HepG2 (cell line): ENCODE measurements around the gene ZCCHC24. TPM values are rescaled to one million over a fixed set of nuclear protein-coding genes. Genes with fewer than 3 reads are reported as not detected.
A peak's percentile ranks its signal among the peaks of the same experiment; 100 is the strongest.

Source experiments
- FOSL2 ChIP-seq: sonication (generic); formaldehyde crosslinking; IDR thresholded peaks from 2 replicates; pipeline ENCODE4 v1.4.0; 2020; ENCODE audit warnings: missing genetic modification reagents
- FOXK2 ChIP-seq: fragments of 450-650 bp; IDR thresholded peaks from 2 replicates; pipeline ENCODE4 v1.6.1; 2016
- GRHL1 ChIP-seq: sonication (generic); formaldehyde crosslinking; conservative IDR thresholded peaks from 2 replicates; pipeline ENCODE4 v1.8.0; 2022; ENCODE audit warnings: missing genetic modification reagents
- GTF3A ChIP-seq: sonication (generic); formaldehyde crosslinking; conservative IDR thresholded peaks from 2 replicates; pipeline ENCODE4 v1.4.0; 2020; ENCODE audit warnings: mild to moderate bottlenecking, missing genetic modification reagents
- KDM2A ChIP-seq: sonication (generic); formaldehyde crosslinking; IDR thresholded peaks from 2 replicates; pipeline ENCODE4 v1.4.0; 2020; ENCODE audit warnings: low read depth, missing genetic modification reagents, borderline replicate concordance
- LBX2 ChIP-seq: sonication (generic); formaldehyde crosslinking; IDR thresholded peaks from 2 replicates; pipeline ENCODE4 v1.5.0; 2020; ENCODE audit warnings: missing genetic modification reagents, mild to moderate bottlenecking, borderline replicate concordance
- MAFK ChIP-seq, 2 experiments: IDR thresholded peaks in 1 of 2; conservative IDR thresholded peaks in 1 of 2; 2 replicates each; pipeline ENCODE4 v1.6.1; 2011; ENCODE audit warnings: improper control_type of control experiment in 2 of 2, low read length in 2 of 2
- MAZ ChIP-seq, 2 experiments: sonication (generic) in 1 of 2; formaldehyde crosslinking in 1 of 2; IDR thresholded peaks; 2 replicates each; pipeline versions ENCODE4 v1.5.0 to v1.6.1; 2012 to 2020; ENCODE audit warnings: low read depth in 2 of 2, mild to moderate bottlenecking in 2 of 2, borderline replicate concordance in 1 of 2, improper control_type of control experiment in 1 of 2, low read length in 1 of 2, missing genetic modification reagents in 1 of 2, moderate library complexity in 1 of 2
- RNF2 ChIP-seq: fragments of 450-650 bp; conservative IDR thresholded peaks from 2 replicates; pipeline ENCODE4 v1.6.1; 2016; ENCODE audit warnings: low read depth
- SIX4 ChIP-seq: sonication (generic); formaldehyde crosslinking; IDR thresholded peaks from 2 replicates; pipeline ENCODE4 v1.4.0; 2020; ENCODE audit warnings: missing genetic modification reagents
- SPEN ChIP-seq: sonication (generic); formaldehyde crosslinking; IDR thresholded peaks from 2 replicates; pipeline ENCODE4 v1.5.1; 2020; ENCODE audit warnings: low read depth, mild to moderate bottlenecking, missing genetic modification reagents
- U2AF2 ChIP-seq: fragments of 200-400 bp; formaldehyde crosslinking; IDR thresholded peaks from 2 replicates; pipeline ENCODE4 v1.6.1; 2017; ENCODE audit warnings: low read depth, mild to moderate bottlenecking, low read length
- XRCC5 ChIP-seq: fragments of 200-400 bp; formaldehyde crosslinking; optimal IDR thresholded peaks from 2 replicates; pipeline ENCODE3; 2017; ENCODE audit warnings: mild to moderate bottlenecking, low read length
- ZIK1 ChIP-seq: sonication (generic); formaldehyde crosslinking; IDR thresholded peaks from 2 replicates; pipeline ENCODE4 v1.5.0; 2020; ENCODE audit warnings: mild to moderate bottlenecking, low read depth, missing genetic modification reagents, borderline replicate concordance
- ZNF34 ChIP-seq: sonication (generic); formaldehyde crosslinking; IDR thresholded peaks from 2 replicates; pipeline ENCODE4 v1.4.0; 2020; ENCODE audit warnings: mild to moderate bottlenecking, missing genetic modification reagents, borderline replicate concordance
- ZNF350 ChIP-seq: sonication (generic); formaldehyde crosslinking; IDR thresholded peaks from 2 replicates; pipeline ENCODE4 v1.4.0; 2020; ENCODE audit warnings: mild to moderate bottlenecking, low read depth, missing genetic modification reagents, borderline replicate concordance
- ZNF530 ChIP-seq: sonication (generic); formaldehyde crosslinking; IDR thresholded peaks from 2 replicates; pipeline ENCODE4 v1.5.0; 2020; ENCODE audit warnings: low read depth, mild to moderate bottlenecking, missing genetic modification reagents
- ZNF691 ChIP-seq: sonication (generic); formaldehyde crosslinking; IDR thresholded peaks from 2 replicates; pipeline ENCODE4 v1.4.0; 2020; ENCODE audit warnings: missing genetic modification reagents, low read depth, mild to moderate bottlenecking, borderline replicate concordance
- ZNF761 ChIP-seq: sonication (generic); formaldehyde crosslinking; conservative IDR thresholded peaks from 2 replicates; pipeline ENCODE4 v1.4.0; 2020; ENCODE audit warnings: mild to moderate bottlenecking, missing genetic modification reagents
- ZNF766 ChIP-seq: sonication (generic); formaldehyde crosslinking; IDR thresholded peaks from 2 replicates; pipeline ENCODE4 v1.5.0; 2020; ENCODE audit warnings: missing genetic modification reagents, borderline replicate concordance
- ZNF773 ChIP-seq: sonication (generic); formaldehyde crosslinking; IDR thresholded peaks from 2 replicates; pipeline ENCODE4 v1.4.0; 2020; ENCODE audit warnings: missing genetic modification reagents, borderline replicate concordance
- ZSCAN29 ChIP-seq: sonication (generic); formaldehyde crosslinking; conservative IDR thresholded peaks from 2 replicates; pipeline ENCODE4 v1.4.0; 2020; ENCODE audit warnings: mild to moderate bottlenecking, missing genetic modification reagents
- ZSCAN31 ChIP-seq: sonication (generic); formaldehyde crosslinking; IDR thresholded peaks from 2 replicates; pipeline ENCODE4 v1.5.0; 2020; ENCODE audit warnings: low read depth, mild to moderate bottlenecking, missing genetic modification reagents
- ZZZ3 ChIP-seq: sonication (generic); formaldehyde crosslinking; IDR thresholded peaks from 2 replicates; pipeline ENCODE4 v1.4.0; 2020; ENCODE audit warnings: missing genetic modification reagents, mild to moderate bottlenecking, borderline replicate concordance
- polyA plus RNA-seq, 8 experiments: library from polyadenylated mRNA; depleted of rRNA in 3 of 8; stranded (reverse) in 7 of 8; unstranded in 1 of 8; fragments of >200 nt; fragmentation: Illumina TruSeq in 4 of 8; extraction: Trizol in 4 of 8; gene quantifications; 2 replicates each; pipeline versions ENCODE4 v1.2.1 to v1.2.3, GENCODE V29; 2011 to 2016; ENCODE audit warnings: low read depth in 4 of 8, missing spikeins in 1 of 8, mixed read lengths in 1 of 8; ENCODE audit not compliant: insufficient read depth in 1 of 8
- total RNA-seq, 5 experiments: library from RNA; depleted of rRNA; stranded (reverse); fragments of >200 nt; fragmentation: Illumina TruSeq; extraction: Trizol; gene quantifications; 2 replicates each; pipeline ENCODE4 v1.2.3, GENCODE V29; 2016; ENCODE audit warnings: low read depth in 1 of 5
- TF ChIP-seq, protein P1 (sequence below): sonication (generic); formaldehyde crosslinking; IDR thresholded peaks from 2 replicates; pipeline ENCODE4 v1.4.0; 2020; ENCODE audit warnings: missing genetic modification reagents

The ZCCHC24 gene
- total and polyA plus RNA-seq, 2 of the 13 experiments (the other 11 are each of a cell fraction or from before 2014, with no cell fraction given), result 3.1 to 7.9 TPM

- TF ChIP-seq ZNF691 (CRISPR knock-in tag), result no peak
- 0 out of 2 replicates have a peak, but pooled peaks have one; percentile 40 for TF ChIP-seq ZNF34 (CRISPR knock-in tag)
- TF ChIP-seq, protein P1, sequence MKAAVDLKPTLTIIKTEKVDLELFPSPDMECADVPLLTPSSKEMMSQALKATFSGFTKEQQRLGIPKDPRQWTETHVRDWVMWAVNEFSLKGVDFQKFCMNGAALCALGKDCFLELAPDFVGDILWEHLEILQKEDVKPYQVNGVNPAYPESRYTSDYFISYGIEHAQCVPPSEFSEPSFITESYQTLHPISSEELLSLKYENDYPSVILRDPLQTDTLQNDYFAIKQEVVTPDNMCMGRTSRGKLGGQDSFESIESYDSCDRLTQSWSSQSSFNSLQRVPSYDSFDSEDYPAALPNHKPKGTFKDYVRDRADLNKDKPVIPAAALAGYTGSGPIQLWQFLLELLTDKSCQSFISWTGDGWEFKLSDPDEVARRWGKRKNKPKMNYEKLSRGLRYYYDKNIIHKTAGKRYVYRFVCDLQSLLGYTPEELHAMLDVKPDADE (CRISPR knock-in tag), result no peak
- TF ChIP-seq MAZ (IDR thresholded peaks at IDR 0.05; ENCODE audit: borderline replicate concordance, low read depth, low read length), result no peak
- no peak; the same call in none of the 2 replicates for TF ChIP-seq MAZ (CRISPR knock-in tag; IDR thresholded peaks at IDR 0.05; ENCODE audit: low read depth)
- no peak for TF ChIP-seq RNF2
- no peak; the same call in 1 of the 2 replicates for TF ChIP-seq SIX4 (CRISPR knock-in tag)
- no peak for TF ChIP-seq LBX2 (CRISPR knock-in tag)
- TF ChIP-seq GTF3A, result 0 out of 2 replicates have a peak, but pooled peaks have one; percentile 36
- TF ChIP-seq ZZZ3 (CRISPR knock-in tag), result no peak
- TF ChIP-seq SPEN, result no peak; the same call in 1 of the 2 replicates
- TF ChIP-seq ZSCAN29 (CRISPR knock-in tag), result peak; percentile 79; the same call in 1 of the 2 replicates
- TF ChIP-seq GRHL1 (CRISPR knock-in tag), result no peak
- no peak for TF ChIP-seq ZNF530 (CRISPR knock-in tag)
- TF ChIP-seq ZNF773 (CRISPR knock-in tag), result no peak
- TF ChIP-seq MAFK (conservative IDR thresholded peaks at IDR 0.05 in 1 of 2, IDR thresholded peaks at IDR 0.05 in 1 of 2; ENCODE audit: low read length in 2 of 2), result no peak
- peak; percentile 39; the same call in 1 of the 2 replicates for TF ChIP-seq KDM2A (CRISPR knock-in tag)
- no peak for TF ChIP-seq U2AF2
- no peak for TF ChIP-seq ZIK1 (CRISPR knock-in tag)
- peak; percentile 64 for TF ChIP-seq XRCC5
- peak; percentile 73 for TF ChIP-seq FOSL2 (CRISPR knock-in tag)
- 0 out of 2 replicates have a peak, but pooled peaks have one; percentile 66 for TF ChIP-seq ZNF761 (CRISPR knock-in tag)
- TF ChIP-seq ZNF766 (CRISPR knock-in tag), result no peak
- no peak for TF ChIP-seq ZSCAN31 (CRISPR knock-in tag)
- peak; percentile 78 for TF ChIP-seq ZNF350
- peak; percentile 60; the same call in 1 of the 2 replicates for TF ChIP-seq FOXK2
Measured at GRCh38 chr10:79380125-79380945, 65.1 kb downstream of the ZCCHC24 start (continued).
